ENCODE measurements around the gene CHD6.

DNA sequence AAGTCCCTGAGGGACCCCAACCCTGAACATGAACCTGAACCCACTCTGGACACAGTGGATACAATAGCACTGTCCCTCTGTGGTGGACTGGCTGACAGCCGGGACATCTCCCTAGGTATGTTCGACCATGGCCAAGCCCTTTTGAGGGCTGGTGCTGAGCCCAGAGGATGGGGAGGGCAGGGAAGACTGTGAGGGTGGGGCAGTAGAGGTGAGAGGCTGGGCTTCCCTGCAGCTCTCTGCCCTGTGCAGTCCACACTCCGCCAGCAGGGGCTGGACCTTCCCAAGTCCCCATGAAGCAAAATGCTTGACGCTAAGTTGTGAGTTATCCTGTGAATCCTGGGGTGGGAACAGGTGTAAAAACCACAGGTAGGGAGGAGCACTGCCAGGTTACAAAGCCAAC lies 266.1 kb downstream of the CHD6 start:
- TF ChIP-seq, protein P1, sequence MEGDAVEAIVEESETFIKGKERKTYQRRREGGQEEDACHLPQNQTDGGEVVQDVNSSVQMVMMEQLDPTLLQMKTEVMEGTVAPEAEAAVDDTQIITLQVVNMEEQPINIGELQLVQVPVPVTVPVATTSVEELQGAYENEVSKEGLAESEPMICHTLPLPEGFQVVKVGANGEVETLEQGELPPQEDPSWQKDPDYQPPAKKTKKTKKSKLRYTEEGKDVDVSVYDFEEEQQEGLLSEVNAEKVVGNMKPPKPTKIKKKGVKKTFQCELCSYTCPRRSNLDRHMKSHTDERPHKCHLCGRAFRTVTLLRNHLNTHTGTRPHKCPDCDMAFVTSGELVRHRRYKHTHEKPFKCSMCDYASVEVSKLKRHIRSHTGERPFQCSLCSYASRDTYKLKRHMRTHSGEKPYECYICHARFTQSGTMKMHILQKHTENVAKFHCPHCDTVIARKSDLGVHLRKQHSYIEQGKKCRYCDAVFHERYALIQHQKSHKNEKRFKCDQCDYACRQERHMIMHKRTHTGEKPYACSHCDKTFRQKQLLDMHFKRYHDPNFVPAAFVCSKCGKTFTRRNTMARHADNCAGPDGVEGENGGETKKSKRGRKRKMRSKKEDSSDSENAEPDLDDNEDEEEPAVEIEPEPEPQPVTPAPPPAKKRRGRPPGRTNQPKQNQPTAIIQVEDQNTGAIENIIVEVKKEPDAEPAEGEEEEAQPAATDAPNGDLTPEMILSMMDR (IDR thresholded peaks at IDR 0.05): no peak
- no peak for TF ChIP-seq POLR2A (IDR thresholded peaks at IDR 0.05)

Measured in adrenal gland (tissue), 5 donors.